Measurements from ENCODE around the gene MBTPS1. TPM values are rescaled to one million over a fixed set of nuclear protein-coding genes. Genes with fewer than 3 reads are reported as not detected.

Gene MBTPS1
- total and polyA plus RNA-seq, 2 experiments from 2014 or later = 18.1 to 49.3 TPM

GRCh38 chr16:84161037-84161436 is 44.3 kb upstream of the MBTPS1 start:
- Histone ChIP-seq H3K9me2 (ENCODE audit: insufficient read depth) (no peaks in the 10 kb centered on the region), H3K27ac (ENCODE audit: low read depth) (no peak overlapping the region), H3F3A (replicated peaks; ENCODE audit: low read depth) (no peaks in the 10 kb centered on the region), H2AFZ (no peak overlapping the region), H3K36me3 (ENCODE audit: insufficient read depth) (no peaks in the 10 kb centered on the region), H3K4me2 (no peak overlapping the region), H3K79me2 (replicated peaks; ENCODE audit: insufficient read depth) (no peaks in the 10 kb centered on the region), H3K4me3 (no peak overlapping the region), H3K4me1 (ENCODE audit: insufficient read depth) (no peaks in the 10 kb centered on the region), H3K27me3 (ENCODE audit: insufficient read depth) (no peaks in the 10 kb centered on the region), H4K20me1 (replicated peaks; ENCODE audit: insufficient read depth) (no peaks in the 10 kb centered on the region)
- ATAC-seq (peak; percentile 30; the same call in 2 of the 3 replicates), DNase-seq (ENCODE audit: low spot score) (no peak)
- Mint-ChIP-seq H3K9me3 (no peaks in the 10 kb centered on the region), H3K27ac (no peak overlapping the region), H3K4me1 (peaks cover 2% of the 10 kb centered on the region; the same call in 1 of the 3 replicates), H3K4me3 (no peak overlapping the region), H3K36me3 (ENCODE audit: low read depth) (no peaks in the 10 kb centered on the region; the same call in 2 of the 3 replicates), H3K27me3 (ENCODE audit: insufficient read depth, low read depth, poor library complexity) (peaks cover 2% of the 10 kb centered on the region)
- TF ChIP-seq NANOG (IDR thresholded peaks at IDR 0.05; ENCODE audit: borderline replicate concordance) (no peak), CREB1 (CRISPR knock-in tag; IDR thresholded peaks at IDR 0.05; ENCODE audit: low read depth) (no peak), POLR2AphosphoS5 (IDR thresholded peaks at IDR 0.05; ENCODE audit: low read depth) (no peak), ZNF114 (CRISPR knock-in tag; IDR thresholded peaks at IDR 0.05) (no peak), ZNF462 (CRISPR knock-in tag; IDR thresholded peaks at IDR 0.05) (no peak), CTCF (conservative IDR thresholded peaks at IDR 0.05; ENCODE audit: low read depth in 2 of 2) (no peak), ZNF331 (CRISPR knock-in tag; IDR thresholded peaks at IDR 0.05; ENCODE audit: low read depth) (no peak), EZH2 (IDR thresholded peaks at IDR 0.05; ENCODE audit: low read depth, unreplicated experiment) (no peak), STAT1 (IDR thresholded peaks at IDR 0.05; ENCODE audit: unreplicated experiment) (no peak), ETS1 (IDR thresholded peaks at IDR 0.05) (no peak), EZH2phosphoT487 (IDR thresholded peaks at IDR 0.05; ENCODE audit: unreplicated experiment) (no peak), JUNB (IDR thresholded peaks at IDR 0.05; ENCODE audit: unreplicated experiment) (no peak)
- TF ChIP-seq, protein P1, sequence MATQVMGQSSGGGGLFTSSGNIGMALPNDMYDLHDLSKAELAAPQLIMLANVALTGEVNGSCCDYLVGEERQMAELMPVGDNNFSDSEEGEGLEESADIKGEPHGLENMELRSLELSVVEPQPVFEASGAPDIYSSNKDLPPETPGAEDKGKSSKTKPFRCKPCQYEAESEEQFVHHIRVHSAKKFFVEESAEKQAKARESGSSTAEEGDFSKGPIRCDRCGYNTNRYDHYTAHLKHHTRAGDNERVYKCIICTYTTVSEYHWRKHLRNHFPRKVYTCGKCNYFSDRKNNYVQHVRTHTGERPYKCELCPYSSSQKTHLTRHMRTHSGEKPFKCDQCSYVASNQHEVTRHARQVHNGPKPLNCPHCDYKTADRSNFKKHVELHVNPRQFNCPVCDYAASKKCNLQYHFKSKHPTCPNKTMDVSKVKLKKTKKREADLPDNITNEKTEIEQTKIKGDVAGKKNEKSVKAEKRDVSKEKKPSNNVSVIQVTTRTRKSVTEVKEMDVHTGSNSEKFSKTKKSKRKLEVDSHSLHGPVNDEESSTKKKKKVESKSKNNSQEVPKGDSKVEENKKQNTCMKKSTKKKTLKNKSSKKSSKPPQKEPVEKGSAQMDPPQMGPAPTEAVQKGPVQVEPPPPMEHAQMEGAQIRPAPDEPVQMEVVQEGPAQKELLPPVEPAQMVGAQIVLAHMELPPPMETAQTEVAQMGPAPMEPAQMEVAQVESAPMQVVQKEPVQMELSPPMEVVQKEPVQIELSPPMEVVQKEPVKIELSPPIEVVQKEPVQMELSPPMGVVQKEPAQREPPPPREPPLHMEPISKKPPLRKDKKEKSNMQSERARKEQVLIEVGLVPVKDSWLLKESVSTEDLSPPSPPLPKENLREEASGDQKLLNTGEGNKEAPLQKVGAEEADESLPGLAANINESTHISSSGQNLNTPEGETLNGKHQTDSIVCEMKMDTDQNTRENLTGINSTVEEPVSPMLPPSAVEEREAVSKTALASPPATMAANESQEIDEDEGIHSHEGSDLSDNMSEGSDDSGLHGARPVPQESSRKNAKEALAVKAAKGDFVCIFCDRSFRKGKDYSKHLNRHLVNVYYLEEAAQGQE (IDR thresholded peaks at IDR 0.05; ENCODE audit: unreplicated experiment) = no peak

Measured in GM23338 (cell line).